DOHH2 (cell line): Measurements from ENCODE around the gene ABTB1.

Experiments used
- EZH2phosphoT487 ChIP-seq: fragments of 200-600 bp; sonication (generic); IDR thresholded peaks from 2 replicates; pipeline ENCODE4 v1.6.1; 2017; ENCODE audit warnings: borderline replicate concordance, mild to moderate bottlenecking, antibody characterized with exemption, low read length, moderate library complexity, mixed read lengths
- TF ChIP-seq, protein P1 (sequence below): fragments of 200-600 bp; sonication (generic); IDR thresholded peaks from one replicate; pipeline ENCODE4 v1.5.1; 2014; ENCODE audit warnings: antibody characterized with exemption, mild to moderate bottlenecking, low read depth, low read length; ENCODE audit not compliant: poor library complexity, severe bottlenecking

DNA sequence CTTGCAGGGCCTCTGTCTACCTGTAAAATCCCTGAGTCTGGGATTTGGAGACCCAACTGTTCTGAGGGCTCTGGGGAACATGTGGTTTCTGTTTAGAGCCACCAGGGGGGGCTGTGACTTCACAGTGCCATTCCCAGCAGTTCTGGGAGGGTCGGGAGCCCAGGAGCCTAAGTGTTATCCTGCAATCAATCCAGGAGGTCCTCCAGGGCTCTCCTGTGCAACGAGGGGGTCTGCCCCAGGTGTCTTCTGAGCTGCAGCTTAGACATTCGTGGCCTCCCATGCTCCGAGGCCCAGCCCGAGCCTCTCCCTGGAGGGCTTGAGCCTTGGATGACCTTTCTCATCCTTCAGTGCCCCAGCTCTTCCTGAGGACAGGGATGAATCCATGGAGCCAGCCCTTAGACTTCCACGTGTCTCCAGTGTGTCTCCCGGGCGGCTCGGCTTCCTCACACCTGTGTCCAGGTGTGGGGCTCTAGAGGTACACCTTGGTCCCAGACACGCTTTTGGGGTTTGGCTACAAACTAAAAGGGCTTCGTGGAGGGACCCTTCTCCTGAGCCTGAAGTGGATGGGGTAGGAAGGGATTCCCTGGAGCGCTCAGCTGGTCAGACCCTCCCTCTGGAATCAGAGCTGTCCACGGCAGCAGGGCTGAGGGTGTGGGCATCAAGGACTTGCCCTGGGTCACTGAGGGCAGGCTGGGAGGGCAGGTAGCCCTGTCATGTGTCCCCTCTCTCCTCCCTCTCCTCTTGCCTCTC lies 20.3 kb upstream of the ABTB1 start:
- TF ChIP-seq, protein P1, sequence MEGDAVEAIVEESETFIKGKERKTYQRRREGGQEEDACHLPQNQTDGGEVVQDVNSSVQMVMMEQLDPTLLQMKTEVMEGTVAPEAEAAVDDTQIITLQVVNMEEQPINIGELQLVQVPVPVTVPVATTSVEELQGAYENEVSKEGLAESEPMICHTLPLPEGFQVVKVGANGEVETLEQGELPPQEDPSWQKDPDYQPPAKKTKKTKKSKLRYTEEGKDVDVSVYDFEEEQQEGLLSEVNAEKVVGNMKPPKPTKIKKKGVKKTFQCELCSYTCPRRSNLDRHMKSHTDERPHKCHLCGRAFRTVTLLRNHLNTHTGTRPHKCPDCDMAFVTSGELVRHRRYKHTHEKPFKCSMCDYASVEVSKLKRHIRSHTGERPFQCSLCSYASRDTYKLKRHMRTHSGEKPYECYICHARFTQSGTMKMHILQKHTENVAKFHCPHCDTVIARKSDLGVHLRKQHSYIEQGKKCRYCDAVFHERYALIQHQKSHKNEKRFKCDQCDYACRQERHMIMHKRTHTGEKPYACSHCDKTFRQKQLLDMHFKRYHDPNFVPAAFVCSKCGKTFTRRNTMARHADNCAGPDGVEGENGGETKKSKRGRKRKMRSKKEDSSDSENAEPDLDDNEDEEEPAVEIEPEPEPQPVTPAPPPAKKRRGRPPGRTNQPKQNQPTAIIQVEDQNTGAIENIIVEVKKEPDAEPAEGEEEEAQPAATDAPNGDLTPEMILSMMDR = peak; percentile 83
- TF ChIP-seq EZH2phosphoT487 = no peak
